Smooth muscle cell (in vitro differentiated cells): Measurements from ENCODE around the gene MKI67. TPM values are rescaled to one million over a fixed set of nuclear protein-coding genes. Genes with fewer than 3 reads are reported as not detected.

Source experiments
- DNase-seq: peaks from one replicate; lab custom pipeline; 2025; ENCODE audit not compliant: unreplicated experiment; lab: John Stamatoyannopoulos, UW
- H2AFZ ChIP-seq: fragments of 200-600 bp; sonication (generic); 2 replicates; pipeline ENCODE4 v1.6.0; 2016; ENCODE audit warnings: antibody characterized with exemption, low read depth, mild to moderate bottlenecking
- H3F3A ChIP-seq: fragments of 200-600 bp; sonication (generic); 2 replicates; pipeline ENCODE4 v1.6.0; 2017; ENCODE audit warnings: antibody characterized with exemption, low read depth
- H3K27ac ChIP-seq: fragments of 200-600 bp; sonication (generic); 2 replicates; pipeline ENCODE4 v1.5.1; 2016; ENCODE audit warnings: low read depth, mild to moderate bottlenecking
- H3K27me3 ChIP-seq: fragments of 200-600 bp; sonication (generic); 2 replicates; pipeline ENCODE4 v1.6.1; 2016; ENCODE audit warnings: low read depth, mild to moderate bottlenecking
- H3K36me3 ChIP-seq: fragments of 200-600 bp; sonication (generic); 2 replicates; pipeline ENCODE4 v1.5.1; 2016; ENCODE audit warnings: low read depth
- H3K4me1 ChIP-seq: fragments of 200-600 bp; sonication (generic); 2 replicates; pipeline ENCODE4 v1.5.1; 2016; ENCODE audit warnings: low read depth
- H3K4me2 ChIP-seq: fragments of 200-600 bp; sonication (generic); 2 replicates; pipeline ENCODE4 v1.6.0; 2016; ENCODE audit warnings: mild to moderate bottlenecking
- H3K4me3 ChIP-seq: fragments of 200-600 bp; sonication (generic); 2 replicates; pipeline ENCODE4 v1.5.1; 2016; ENCODE audit warnings: mild to moderate bottlenecking
- H3K79me2 ChIP-seq: fragments of 200-600 bp; sonication (generic); 2 replicates; pipeline ENCODE4 v1.6.0; 2016; ENCODE audit warnings: low read depth, mild to moderate bottlenecking
- H3K9ac ChIP-seq: fragments of 200-600 bp; sonication (generic); 2 replicates; pipeline ENCODE4 v1.6.0; 2016; ENCODE audit warnings: low read depth
- H3K9me3 ChIP-seq: fragments of 200-600 bp; sonication (generic); replicated peaks from 2 replicates; pipeline ENCODE4 v1.5.1; 2016; ENCODE audit warnings: low read depth
- H4K20me1 ChIP-seq: fragments of 200-600 bp; sonication (generic); 2 replicates; pipeline ENCODE4 v1.6.0; 2016; ENCODE audit warnings: low read depth
- CTCF ChIP-seq: fragments of 200-600 bp; sonication (generic); IDR thresholded peaks from 2 replicates; pipeline ENCODE4 v1.5.1; 2017; ENCODE audit warnings: borderline replicate concordance, mild to moderate bottlenecking, antibody characterized with exemption; ENCODE audit not compliant: insufficient read depth, poor library complexity, severe bottlenecking
- WGBS: methylation state at CpG from one replicate; pipeline ENCODE4 v1.1.7; 2016; ENCODE audit warnings: low lambda C conversion rate; 5-methylcytosine and 5-hydroxymethylcytosine counted together
- polyA plus RNA-seq: library from polyadenylated mRNA; unstranded; fragments of >200 nt; fragmentation: Nextera tagmentation; extraction: Ambion mirVana; gene quantifications from 2 replicates; pipeline ENCODE4 v1.2.1, GENCODE V29; 2016
- total RNA-seq: library from RNA; depleted of rRNA; stranded (reverse); fragments of >200 nt; gene quantifications from 2 replicates; pipeline ENCODE4 v1.2.3, GENCODE V29; 2014

MKI67 gene
- total and polyA plus RNA-seq, 2 experiments from 2014 or later: 7.9 to 10.8 TPM

GRCh38 chr10:128101901-128102300, 24.3 kb downstream of the MKI67 start:
- 88% methylated on average over 1 of the region's 1 CpG for WGBS
- no peak overlapping the region for H3K4me2 ChIP-seq
- H3K9ac ChIP-seq: no peak overlapping the region
- no peaks in the 10 kb centered on the region for H3K79me2 ChIP-seq
- no peak for DNase-seq
- no peaks in the 10 kb centered on the region for H4K20me1 ChIP-seq
- no peaks in the 10 kb centered on the region for H3F3A ChIP-seq
- no peak overlapping the region for H3K4me3 ChIP-seq
- H3K9me3 ChIP-seq: no peaks in the 10 kb centered on the region
- no peak for TF ChIP-seq CTCF
- H3K4me1 ChIP-seq: no peaks in the 10 kb centered on the region
- H3K27ac ChIP-seq: no peak overlapping the region
- H3K27me3 ChIP-seq: no peaks in the 10 kb centered on the region
- no peak overlapping the region for H2AFZ ChIP-seq
- no peaks in the 10 kb centered on the region for H3K36me3 ChIP-seq

GRCh38 chr10:128099901-128100300, 26.3 kb downstream of the MKI67 start:
- Histone ChIP-seq H3K9me3 (no peaks in the 10 kb centered on the region), H3F3A (no peaks in the 10 kb centered on the region), H3K79me2 (no peaks in the 10 kb centered on the region), H3K4me3 (no peak overlapping the region), H4K20me1 (no peaks in the 10 kb centered on the region), H3K27me3 (no peaks in the 10 kb centered on the region), H3K36me3 (no peaks in the 10 kb centered on the region), H3K9ac (no peak overlapping the region), H3K27ac (no peak overlapping the region), H3K4me2 (no peak overlapping the region), H3K4me1 (no peaks in the 10 kb centered on the region), H2AFZ (no peak overlapping the region)
- no peak for DNase-seq
- WGBS: 98% methylated on average over 10 of the region's 10 CpGs
- TF ChIP-seq CTCF: no peak

- no peak for TF ChIP-seq CTCF
- Histone ChIP-seq H3K9ac (no peak overlapping the region), H3K4me1 (no peaks in the 10 kb centered on the region), H3K27ac (no peak overlapping the region), H3K36me3 (no peaks in the 10 kb centered on the region), H3F3A (no peaks in the 10 kb centered on the region), H3K27me3 (no peaks in the 10 kb centered on the region), H3K9me3 (no peaks in the 10 kb centered on the region), H3K4me2 (no peak overlapping the region), H4K20me1 (no peaks in the 10 kb centered on the region), H2AFZ (no peak overlapping the region), H3K4me3 (no peak overlapping the region), H3K79me2 (no peaks in the 10 kb centered on the region)
- no peak for DNase-seq
- WGBS: 96% methylated on average over 10 of the region's 10 CpGs
These were observed 27.6 kb downstream of the MKI67 start for GRCh38 chr10:128098631-128099030.

GRCh38 chr10:128097783-128098182, 28.4 kb downstream of the MKI67 start:
- no peaks in the 10 kb centered on the region for H3K4me1 ChIP-seq
- H3K4me3 ChIP-seq: no peak overlapping the region
- 97% methylated on average over 8 of the region's 8 CpGs for WGBS

More at GRCh38 chr10:128097783-128098182, 28.4 kb downstream of the MKI67 start:
- no peaks in the 10 kb centered on the region for H3K9me3 ChIP-seq
- H4K20me1 ChIP-seq: no peaks in the 10 kb centered on the region
- H2AFZ ChIP-seq: no peak overlapping the region
- H3K36me3 ChIP-seq: no peaks in the 10 kb centered on the region
- H3K9ac ChIP-seq: no peak overlapping the region
- no peaks in the 10 kb centered on the region for H3K79me2 ChIP-seq
- no peak for DNase-seq
- TF ChIP-seq CTCF: no peak
- no peaks in the 10 kb centered on the region for H3K27me3 ChIP-seq
- no peak overlapping the region for H3K27ac ChIP-seq
- no peak overlapping the region for H3K4me2 ChIP-seq
- no peaks in the 10 kb centered on the region for H3F3A ChIP-seq
